ENCODE data around the gene HPS4.
A peak's percentile ranks its signal among the peaks of the same experiment; 100 is the strongest.
"Not testable (repeated sequence)": the region's sequence is repeated elsewhere in the genome, so short reads cannot be mapped to it uniquely, and the experiment has no call there.

HPS4 gene

GRCh38 chr22:26483439-26484359, at the start of gene HPS4, which contains the start of gene SRRD:
Gene HPS4, minus strand, starts transcription at chr22:26483783. Its CDS starts 2,021 bp downstream, at chr22:26481762.
Gene SRRD, plus strand, starts transcription at chr22:26483877. Its CDS starts 14 bp downstream, at chr22:26483891.
- DNase-seq = peak; percentile 45

- no peak for DNase-seq
Measured at GRCh38 chr22:26529345-26529744, 45.8 kb upstream of the HPS4 start.

GRCh38 chr22:26528518-26528917, 44.9 kb upstream of the HPS4 start:
- not testable (repeated sequence) for DNase-seq

- no peak for DNase-seq
Measured at GRCh38 chr22:26527574-26528465, 44.2 kb upstream of the HPS4 start.

GRCh38 chr22:26527167-26527566, 43.6 kb upstream of the HPS4 start:
- no peak for DNase-seq

GRCh38 chr22:26525946-26526564, 42.5 kb upstream of the HPS4 start:
- DNase-seq = no peak

- no peak for DNase-seq
Measured at GRCh38 chr22:26524870-26525269, 41.3 kb upstream of the HPS4 start.

GRCh38 chr22:26522592-26522991, 39.0 kb upstream of the HPS4 start:
- DNase-seq = no peak

- DNase-seq = no peak
Measured at GRCh38 chr22:26522012-26522411, 38.4 kb upstream of the HPS4 start.

GRCh38 chr22:26517429-26517828, 33.8 kb upstream of the HPS4 start:
- no peak for DNase-seq

- no peak for DNase-seq
Measured at GRCh38 chr22:26516503-26516902, 32.9 kb upstream of the HPS4 start.

- no peak for DNase-seq
Measured at GRCh38 chr22:26515931-26516330, 32.3 kb upstream of the HPS4 start.

GRCh38 chr22:26514419-26515161, 31.0 kb upstream of the HPS4 start:
- DNase-seq = no peak

GRCh38 chr22:26513838-26514237, 30.3 kb upstream of the HPS4 start:
- no peak for DNase-seq

- DNase-seq = peak; percentile 40
Measured at GRCh38 chr22:26512149-26512793, 28.7 kb upstream of the HPS4 start, which contains the start of gene TFIP11. Gene TFIP11, minus strand, starts transcription at chr22:26512473. Its CDS starts 2,201 bp downstream, at chr22:26510272.

GRCh38 chr22:26508148-26508547, 24.6 kb upstream of the HPS4 start:
- DNase-seq = no peak

GRCh38 chr22:26503758-26504157, 20.2 kb upstream of the HPS4 start:
- no peak for DNase-seq

- DNase-seq = no peak
Measured at GRCh38 chr22:26502688-26503561, 19.3 kb upstream of the HPS4 start.

GRCh38 chr22:26501996-26502395, 18.4 kb upstream of the HPS4 start:
- no peak for DNase-seq

GRCh38 chr22:26499188-26499703, 15.7 kb upstream of the HPS4 start:
- no peak for DNase-seq

Data from DMS79 (cell line).